Mesothelial cell of epicardium (in vitro differentiated cells): ENCODE results near the gene FAM53B. TPM values are rescaled to one million over a fixed set of nuclear protein-coding genes. Genes with fewer than 3 reads are reported as not detected.

ENCODE experiments used
- DNase-seq, 2 experiments: peaks; one replicate each; pipeline ENCODE4 v3.0.0; 2021; ENCODE audit warnings: low spot score in 2 of 2; ENCODE audit not compliant: unreplicated experiment in 2 of 2
- H3K27ac Mint-ChIP-seq: 2 replicates; pipeline ENCODE4 v1.8.0; 2021; ENCODE audit warnings: mixed read lengths
- H3K27me3 Mint-ChIP-seq: 2 replicates; pipeline ENCODE4 v1.8.0; 2021; ENCODE audit warnings: low read depth, mixed read lengths
- H3K36me3 Mint-ChIP-seq: 2 replicates; pipeline ENCODE4 v1.8.0; 2021; ENCODE audit warnings: mixed read lengths
- H3K4me1 Mint-ChIP-seq: 2 replicates; pipeline ENCODE4 v1.8.0; 2021; ENCODE audit warnings: mixed read lengths
- H3K4me3 Mint-ChIP-seq: 2 replicates; pipeline ENCODE4 v1.8.0; 2021; ENCODE audit warnings: mild to moderate bottlenecking, moderate library complexity, mixed read lengths
- H3K9me3 Mint-ChIP-seq: 2 replicates; pipeline ENCODE4 v1.8.0; 2021; ENCODE audit warnings: mixed read lengths
- CTCF ChIP-seq: fragments of 200-600 bp; sonication (generic); IDR thresholded peaks from one replicate; pipeline ENCODE4 v1.5.0; 2021; ENCODE audit warnings: antibody characterized with exemption; ENCODE audit not compliant: unreplicated experiment
- total RNA-seq: library from RNA; stranded (reverse); gene quantifications from 3 replicates; pipeline ENCODE4 v1.2.1, GENCODE V29; 2021

The FAM53B gene
- total RNA-seq, 1 donor from 2014 or later, result 42.0 TPM

- Mint-ChIP-seq H3K27ac (no peak overlapping the region), H3K4me1 (peaks cover 11% of the 10 kb centered on the region), H3K27me3 (no peaks in the 10 kb centered on the region), H3K4me3 (no peak overlapping the region), H3K9me3 (no peaks in the 10 kb centered on the region), H3K36me3 (no peaks in the 10 kb centered on the region)
- DNase-seq, result no peak
- no peak for TF ChIP-seq CTCF
These were observed 139.8 kb downstream of the FAM53B start for GRCh38 chr10:124604214-124605000.

DNA sequence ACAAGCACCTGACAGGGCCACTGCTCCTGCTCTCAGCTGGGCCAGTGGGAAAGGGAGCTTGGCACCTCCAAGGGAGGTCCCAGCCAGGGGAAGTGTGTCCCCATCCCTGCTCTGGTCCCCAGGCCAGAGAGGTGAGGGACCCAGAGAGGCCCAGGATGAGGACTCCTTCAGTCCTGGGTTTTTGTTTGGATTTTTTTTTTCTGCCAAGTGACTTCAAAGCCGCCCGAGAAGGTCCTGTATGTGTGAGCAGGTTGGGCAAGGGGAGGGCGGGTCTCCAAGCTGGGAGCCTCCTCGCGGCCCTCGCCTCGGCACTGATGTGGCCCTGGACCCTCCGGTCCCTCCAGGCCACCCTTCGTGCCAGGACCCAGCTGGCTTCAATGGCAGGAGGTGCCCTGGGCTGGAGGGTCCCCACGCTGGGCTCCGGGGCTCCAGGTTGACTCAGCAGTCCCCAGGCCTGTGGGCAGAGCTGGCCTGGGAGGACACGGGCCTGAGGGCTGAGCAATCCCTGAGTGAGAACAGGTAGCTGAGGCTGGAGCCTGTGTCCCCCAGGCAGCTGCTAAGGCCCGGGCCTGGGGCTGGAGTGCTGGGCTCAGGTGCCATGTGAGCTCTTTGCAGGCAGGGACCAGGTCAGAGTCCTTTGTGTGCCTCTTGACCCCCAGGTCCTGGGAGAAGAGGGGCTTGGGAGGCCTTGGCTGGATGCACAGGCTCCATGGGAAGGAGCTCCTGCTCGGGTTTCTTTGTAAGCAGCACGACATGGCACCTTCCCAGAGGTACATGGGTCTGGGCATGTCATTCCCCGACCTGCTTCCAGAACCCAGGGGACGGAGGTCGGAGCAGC, 140.6 kb downstream of the FAM53B start:
- no peak for DNase-seq
- Mint-ChIP-seq H3K27me3 (no peaks in the 10 kb centered on the region), H3K36me3 (no peaks in the 10 kb centered on the region), H3K9me3 (no peaks in the 10 kb centered on the region), H3K4me3 (no peak overlapping the region), H3K4me1 (peaks cover 11% of the 10 kb centered on the region), H3K27ac (no peak overlapping the region)
- no peak for TF ChIP-seq CTCF

DNA sequence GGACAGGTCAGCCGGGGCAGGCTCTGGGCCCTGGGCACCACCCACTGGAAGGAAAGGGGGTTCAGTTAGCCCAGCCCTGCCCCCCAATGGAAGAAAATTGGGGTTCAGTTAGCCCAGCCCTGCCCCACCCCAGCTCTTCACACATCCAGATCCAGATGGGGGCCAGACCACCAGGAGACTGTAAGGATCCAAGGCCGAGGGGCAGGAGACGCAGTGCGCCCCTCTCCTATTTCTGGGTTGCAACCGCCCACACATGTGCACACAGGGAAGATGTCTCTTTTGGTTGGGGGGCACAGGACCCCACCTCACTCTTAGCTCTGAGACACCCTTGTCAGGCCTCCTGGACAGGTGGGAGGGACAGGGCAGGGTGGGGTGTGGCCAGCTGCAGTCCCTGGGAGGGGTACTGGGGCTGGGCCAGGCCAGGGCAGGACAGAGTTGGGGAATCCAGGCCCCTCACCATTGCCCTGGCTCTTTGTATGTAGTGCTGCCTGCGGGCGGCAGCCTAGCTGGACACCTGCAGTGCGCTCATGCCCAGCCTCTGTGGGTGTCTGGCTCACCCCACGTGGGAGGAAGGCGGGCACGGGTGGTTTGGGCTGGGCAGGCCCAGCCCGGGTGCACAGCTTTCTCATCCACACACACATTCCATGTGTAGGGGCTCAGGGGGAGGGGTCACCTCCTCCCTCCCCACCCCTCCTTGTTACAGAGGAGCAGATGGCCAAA, 141.4 kb downstream of the FAM53B start:
- Mint-ChIP-seq H3K36me3 (no peaks in the 10 kb centered on the region), H3K9me3 (no peaks in the 10 kb centered on the region), H3K27me3 (no peaks in the 10 kb centered on the region), H3K4me1 (peaks cover 11% of the 10 kb centered on the region), H3K27ac (no peak overlapping the region), H3K4me3 (no peak overlapping the region)
- no peak for DNase-seq
- no peak for TF ChIP-seq CTCF

GRCh38 chr10:124602121-124602561, 142.0 kb downstream of the FAM53B start:
- no peaks in the 10 kb centered on the region for H3K9me3 Mint-ChIP-seq
- no peak overlapping the region for H3K4me3 Mint-ChIP-seq
- no peaks in the 10 kb centered on the region for H3K27me3 Mint-ChIP-seq
- no peak overlapping the region for H3K27ac Mint-ChIP-seq
- peaks cover 11% of the 10 kb centered on the region for H3K4me1 Mint-ChIP-seq
- H3K36me3 Mint-ChIP-seq, result no peaks in the 10 kb centered on the region
- no peak for TF ChIP-seq CTCF
- no peak for DNase-seq

- Mint-ChIP-seq H3K36me3 (no peaks in the 10 kb centered on the region), H3K27ac (no peak overlapping the region), H3K9me3 (no peaks in the 10 kb centered on the region), H3K4me1 (peaks cover 6% of the 10 kb centered on the region), H3K4me3 (no peak overlapping the region), H3K27me3 (no peaks in the 10 kb centered on the region)
- no peak for DNase-seq
- no peak for TF ChIP-seq CTCF
These were observed 142.6 kb downstream of the FAM53B start for GRCh38 chr10:124601431-124602120.
